HepG2 (cell line): ENCODE data around the gene KSR1.

Experiments used
- MED8 ChIP-seq: sonication (generic); formaldehyde crosslinking; IDR thresholded peaks from 2 replicates; pipeline ENCODE4 v1.8.1; 2023; ENCODE audit warnings: mild to moderate bottlenecking, missing genetic modification reagents; ENCODE audit not compliant: insufficient replicate concordance
- MLX ChIP-seq: IDR thresholded peaks from 2 replicates; pipeline ENCODE4 v1.6.1; 2016
- MXD4 ChIP-seq: IDR thresholded peaks from 2 replicates; pipeline ENCODE4 v1.6.1; 2016; ENCODE audit warnings: mild to moderate bottlenecking, missing biosample characterization, missing genetic modification reagents
- PCBP2 ChIP-seq: fragments of 200-400 bp; formaldehyde crosslinking; optimal IDR thresholded peaks from 2 replicates; pipeline ENCODE3; 2018; ENCODE audit warnings: low read length, low read depth; ENCODE audit not compliant: poor library complexity, severe bottlenecking
- TEAD3 ChIP-seq: optimal IDR thresholded peaks from 2 replicates; pipeline ENCODE3; 2016; ENCODE audit warnings: borderline replicate concordance
- ZBTB37 ChIP-seq: sonication (generic); formaldehyde crosslinking; IDR thresholded peaks from 2 replicates; pipeline ENCODE4 v1.4.0; 2020; ENCODE audit warnings: mild to moderate bottlenecking, missing genetic modification reagents
- ZBTB8A ChIP-seq: sonication (generic); formaldehyde crosslinking; IDR thresholded peaks from 2 replicates; pipeline ENCODE4 v1.4.0; 2020; ENCODE audit warnings: mild to moderate bottlenecking, low read depth, missing genetic modification reagents, borderline replicate concordance
- ZNF101 ChIP-seq: sonication (generic); formaldehyde crosslinking; IDR thresholded peaks from 2 replicates; pipeline ENCODE4 v1.4.0; 2020; ENCODE audit warnings: mild to moderate bottlenecking, low read depth, missing genetic modification reagents, borderline replicate concordance
- ZNF317 ChIP-seq: sonication (generic); formaldehyde crosslinking; IDR thresholded peaks from 2 replicates; pipeline ENCODE4 v1.5.0; 2020; ENCODE audit warnings: mild to moderate bottlenecking, missing genetic modification reagents

- TF ChIP-seq ZBTB37 (no peak), ZNF317 (no peak), MLX (CRISPR knock-in tag) (no peak), MXD4 (CRISPR knock-in tag) (no peak), TEAD3 (CRISPR knock-in tag) (no peak), MED8 (CRISPR knock-in tag) (no peak), ZBTB8A (CRISPR knock-in tag) (no peak), PCBP2 (no peak), ZNF101 (CRISPR knock-in tag) (no peak)
Measured at GRCh38 chr17:27449541-27449940, 6.7 kb upstream of the KSR1 start.
